Neural cell (in vitro differentiated cells): ENCODE results near the gene GNG13. TPM values are rescaled to one million over a fixed set of nuclear protein-coding genes. Genes with fewer than 3 reads are reported as not detected.
"Not testable (repeated sequence)": the region's sequence is repeated elsewhere in the genome, so short reads cannot be mapped to it uniquely, and the experiment has no call there.

Experiments
- H2AFZ ChIP-seq: fragments of 200-600, 300-800 bp; sonication (generic), shearing (Covaris generic); 2 replicates; pipeline ENCODE4 v1.6.0; 2014; ENCODE audit warnings: low read depth, mild to moderate bottlenecking, antibody characterized with exemption, low read length, moderate library complexity
- H3F3A ChIP-seq: fragments of 200-600 bp; shearing (Covaris generic); 2 replicates; pipeline ENCODE4 v1.6.1; 2016; ENCODE audit warnings: mild to moderate bottlenecking, moderate library complexity, mixed read lengths, antibody characterized with exemption, low read length; ENCODE audit not compliant: insufficient read depth, poor library complexity, severe bottlenecking
- H3K27ac ChIP-seq: fragments of 200-600, 300-800 bp; sonication (generic), shearing (Covaris generic); 2 replicates; pipeline ENCODE4 v1.5.1; 2014; ENCODE audit warnings: mild to moderate bottlenecking, low read length, moderate library complexity
- H3K27me3 ChIP-seq: fragments of 300-800, 200-600 bp; sonication (generic), shearing (Covaris generic); 2 replicates; pipeline ENCODE4 v1.6.0; 2014; ENCODE audit warnings: mild to moderate bottlenecking, low read depth, low read length, moderate library complexity; ENCODE audit not compliant: insufficient read depth
- H3K36me3 ChIP-seq: fragments of 300-800, 200-600 bp; sonication (generic), shearing (Covaris generic); 2 replicates; pipeline ENCODE4 v1.5.1; 2014; ENCODE audit warnings: mild to moderate bottlenecking, antibody characterized with exemption, low read length, moderate library complexity; ENCODE audit not compliant: insufficient read depth
- H3K4me2 ChIP-seq: fragments of 300-800, 200-600 bp; sonication (generic), shearing (Covaris generic); 2 replicates; pipeline ENCODE4 v1.6.0; 2014; ENCODE audit warnings: mild to moderate bottlenecking, low read length
- H3K4me3 ChIP-seq: fragments of 300-800, 200-600 bp; sonication (generic), shearing (Covaris generic); 2 replicates; pipeline ENCODE4 v1.5.1; 2014; ENCODE audit warnings: mild to moderate bottlenecking, low read length, moderate library complexity
- H3K79me2 ChIP-seq: fragments of 200-600 bp; shearing (Covaris generic); replicated peaks from 2 replicates; pipeline ENCODE4 v1.6.0; 2014; ENCODE audit warnings: mild to moderate bottlenecking, low read length, moderate library complexity; ENCODE audit not compliant: insufficient read depth
- H3K9ac ChIP-seq: fragments of 300-800, 200-600 bp; sonication (generic), shearing (Covaris generic); 2 replicates; pipeline ENCODE4 v1.6.1; 2016; ENCODE audit warnings: mild to moderate bottlenecking, low read length, mixed read lengths
- H3K9me2 ChIP-seq: fragments of 200-600 bp; shearing (Covaris generic); 2 replicates; pipeline ENCODE4 v1.6.1; 2016; ENCODE audit warnings: mild to moderate bottlenecking, low read length, mixed read lengths; ENCODE audit not compliant: insufficient read depth
- H3K9me3 ChIP-seq: fragments of 200-600, 300-800 bp; sonication (generic), shearing (Covaris generic); 2 replicates; pipeline ENCODE4 v1.6.1; 2016; ENCODE audit warnings: mild to moderate bottlenecking, mixed run types, low read length, moderate library complexity, mixed read lengths
- H4K20me1 ChIP-seq: fragments of 200-600 bp; shearing (Covaris generic); 2 replicates; pipeline ENCODE4 v1.6.1; 2016; ENCODE audit warnings: mild to moderate bottlenecking, mixed run types; ENCODE audit not compliant: insufficient read depth
- EP300 ChIP-seq: fragments of 450-650 bp; conservative IDR thresholded peaks from 2 replicates; pipeline ENCODE4 v1.6.1; 2014; ENCODE audit warnings: antibody characterized with exemption, mild to moderate bottlenecking, moderate library complexity; ENCODE audit not compliant: poor library complexity, severe bottlenecking
- EZH2 ChIP-seq: fragments of 200-600, 300-800 bp; shearing (Covaris generic), sonication (generic); IDR thresholded peaks from 2 replicates; pipeline ENCODE4 v1.6.1; 2014; ENCODE audit warnings: antibody characterized with exemption, low read length, borderline replicate concordance, mild to moderate bottlenecking; ENCODE audit not compliant: insufficient read depth, poor library complexity, severe bottlenecking
- MXI1 ChIP-seq: fragments of 450-650 bp; conservative IDR thresholded peaks from 2 replicates; pipeline ENCODE4 v1.6.1; 2014; ENCODE audit warnings: antibody characterized with exemption, mild to moderate bottlenecking; ENCODE audit not compliant: poor library complexity, severe bottlenecking
- POLR2AphosphoS5 ChIP-seq: IDR thresholded peaks from 2 replicates; pipeline ENCODE4 v1.6.1; 2012
- RAD21 ChIP-seq: fragments of 450-650 bp; conservative IDR thresholded peaks from 2 replicates; pipeline ENCODE4 v1.6.1; 2014; ENCODE audit warnings: antibody characterized with exemption, mild to moderate bottlenecking, moderate library complexity
- SMC3 ChIP-seq: fragments of 450-650 bp; conservative IDR thresholded peaks from 2 replicates; pipeline ENCODE4 v1.6.1; 2014; ENCODE audit warnings: antibody characterized with exemption, mild to moderate bottlenecking, moderate library complexity; ENCODE audit not compliant: poor library complexity
- TAF1 ChIP-seq: IDR thresholded peaks from 2 replicates; pipeline ENCODE4 v1.6.1; 2012; ENCODE audit warnings: low read depth
- polyA plus RNA-seq: library from polyadenylated mRNA; depleted of rRNA; stranded (reverse); fragments of >200 nt; gene quantifications from 2 replicates; pipeline ENCODE4 v1.2.3, GENCODE V29; 2014
- TF ChIP-seq, protein P1 (sequence below): fragments of 450-650 bp; IDR thresholded peaks from 2 replicates; pipeline ENCODE4 v1.5.1; 2014; ENCODE audit warnings: antibody characterized with exemption, mild to moderate bottlenecking, moderate library complexity; ENCODE audit not compliant: poor library complexity, severe bottlenecking
- TF ChIP-seq, protein P2 (sequence below): IDR thresholded peaks from 2 replicates; pipeline ENCODE4 v1.6.1; 2012; ENCODE audit warnings: borderline replicate concordance

The GNG13 gene
- polyA plus RNA-seq, 1 donor from 2014 or later: not detected

DNA sequence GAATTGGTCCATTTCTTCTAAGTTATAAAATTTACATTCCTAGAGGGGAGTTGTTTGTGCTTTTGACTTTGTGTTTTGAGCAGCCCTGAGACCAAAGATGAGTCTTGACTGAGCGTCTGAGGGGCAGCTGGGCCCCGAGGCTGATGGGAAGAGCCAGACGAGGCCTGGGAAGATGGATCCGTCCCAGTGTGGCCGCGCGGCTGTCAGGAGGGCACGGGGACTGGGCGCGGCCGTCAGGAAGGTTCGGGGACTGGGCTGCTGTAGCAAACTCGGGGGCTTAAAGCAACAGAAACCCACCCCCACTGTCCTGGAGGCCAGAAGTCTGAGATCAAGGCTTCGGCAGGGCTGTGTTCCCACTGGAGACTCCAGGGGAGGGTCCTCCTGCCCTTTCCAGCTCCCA lies 38.2 kb upstream of the GNG13 start:
- H3K9ac ChIP-seq: no peak overlapping the region
- TF ChIP-seq EP300 (no peak), SMC3 (no peak), MXI1 (no peak), RAD21 (no peak), EZH2 (no peak), POLR2AphosphoS5 (no peak), TAF1 (no peak)
- TF ChIP-seq, protein P1, sequence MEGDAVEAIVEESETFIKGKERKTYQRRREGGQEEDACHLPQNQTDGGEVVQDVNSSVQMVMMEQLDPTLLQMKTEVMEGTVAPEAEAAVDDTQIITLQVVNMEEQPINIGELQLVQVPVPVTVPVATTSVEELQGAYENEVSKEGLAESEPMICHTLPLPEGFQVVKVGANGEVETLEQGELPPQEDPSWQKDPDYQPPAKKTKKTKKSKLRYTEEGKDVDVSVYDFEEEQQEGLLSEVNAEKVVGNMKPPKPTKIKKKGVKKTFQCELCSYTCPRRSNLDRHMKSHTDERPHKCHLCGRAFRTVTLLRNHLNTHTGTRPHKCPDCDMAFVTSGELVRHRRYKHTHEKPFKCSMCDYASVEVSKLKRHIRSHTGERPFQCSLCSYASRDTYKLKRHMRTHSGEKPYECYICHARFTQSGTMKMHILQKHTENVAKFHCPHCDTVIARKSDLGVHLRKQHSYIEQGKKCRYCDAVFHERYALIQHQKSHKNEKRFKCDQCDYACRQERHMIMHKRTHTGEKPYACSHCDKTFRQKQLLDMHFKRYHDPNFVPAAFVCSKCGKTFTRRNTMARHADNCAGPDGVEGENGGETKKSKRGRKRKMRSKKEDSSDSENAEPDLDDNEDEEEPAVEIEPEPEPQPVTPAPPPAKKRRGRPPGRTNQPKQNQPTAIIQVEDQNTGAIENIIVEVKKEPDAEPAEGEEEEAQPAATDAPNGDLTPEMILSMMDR: no peak
- TF ChIP-seq, protein P2, sequence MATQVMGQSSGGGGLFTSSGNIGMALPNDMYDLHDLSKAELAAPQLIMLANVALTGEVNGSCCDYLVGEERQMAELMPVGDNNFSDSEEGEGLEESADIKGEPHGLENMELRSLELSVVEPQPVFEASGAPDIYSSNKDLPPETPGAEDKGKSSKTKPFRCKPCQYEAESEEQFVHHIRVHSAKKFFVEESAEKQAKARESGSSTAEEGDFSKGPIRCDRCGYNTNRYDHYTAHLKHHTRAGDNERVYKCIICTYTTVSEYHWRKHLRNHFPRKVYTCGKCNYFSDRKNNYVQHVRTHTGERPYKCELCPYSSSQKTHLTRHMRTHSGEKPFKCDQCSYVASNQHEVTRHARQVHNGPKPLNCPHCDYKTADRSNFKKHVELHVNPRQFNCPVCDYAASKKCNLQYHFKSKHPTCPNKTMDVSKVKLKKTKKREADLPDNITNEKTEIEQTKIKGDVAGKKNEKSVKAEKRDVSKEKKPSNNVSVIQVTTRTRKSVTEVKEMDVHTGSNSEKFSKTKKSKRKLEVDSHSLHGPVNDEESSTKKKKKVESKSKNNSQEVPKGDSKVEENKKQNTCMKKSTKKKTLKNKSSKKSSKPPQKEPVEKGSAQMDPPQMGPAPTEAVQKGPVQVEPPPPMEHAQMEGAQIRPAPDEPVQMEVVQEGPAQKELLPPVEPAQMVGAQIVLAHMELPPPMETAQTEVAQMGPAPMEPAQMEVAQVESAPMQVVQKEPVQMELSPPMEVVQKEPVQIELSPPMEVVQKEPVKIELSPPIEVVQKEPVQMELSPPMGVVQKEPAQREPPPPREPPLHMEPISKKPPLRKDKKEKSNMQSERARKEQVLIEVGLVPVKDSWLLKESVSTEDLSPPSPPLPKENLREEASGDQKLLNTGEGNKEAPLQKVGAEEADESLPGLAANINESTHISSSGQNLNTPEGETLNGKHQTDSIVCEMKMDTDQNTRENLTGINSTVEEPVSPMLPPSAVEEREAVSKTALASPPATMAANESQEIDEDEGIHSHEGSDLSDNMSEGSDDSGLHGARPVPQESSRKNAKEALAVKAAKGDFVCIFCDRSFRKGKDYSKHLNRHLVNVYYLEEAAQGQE: no peak
- H2AFZ ChIP-seq: no peak overlapping the region
- no peaks in the 10 kb centered on the region for H3K36me3 ChIP-seq
- no peaks in the 10 kb centered on the region for H3K9me2 ChIP-seq
- H3K27ac ChIP-seq: no peak overlapping the region
- no peaks in the 10 kb centered on the region for H4K20me1 ChIP-seq
- H3K9me3 ChIP-seq: peaks cover 12% of the 10 kb centered on the region
- no peaks in the 10 kb centered on the region for H3F3A ChIP-seq
- no peaks in the 10 kb centered on the region for H3K79me2 ChIP-seq
- no peak overlapping the region for H3K4me2 ChIP-seq
- no peak overlapping the region for H3K4me3 ChIP-seq
- H3K27me3 ChIP-seq: no peaks in the 10 kb centered on the region

DNA sequence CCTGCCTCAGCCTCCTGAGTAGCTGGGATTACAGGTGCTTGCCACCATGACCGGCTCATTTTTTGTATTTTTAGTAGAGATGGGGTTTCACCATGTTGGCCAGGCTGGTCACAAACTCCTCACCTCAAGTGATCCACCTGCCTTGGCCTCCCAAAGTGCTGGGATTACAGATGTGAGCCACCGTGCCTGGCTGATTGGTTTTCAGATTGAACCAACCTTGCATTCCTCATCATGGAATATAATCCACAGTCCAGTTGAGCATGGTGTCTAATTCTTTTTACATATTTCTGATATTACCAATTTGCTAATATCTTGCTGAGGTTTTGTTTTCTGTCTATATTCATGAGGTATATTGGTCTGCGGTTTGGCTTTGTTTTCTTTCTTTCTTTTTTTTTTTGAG lies 36.3 kb upstream of the GNG13 start:
- not testable (repeated sequence) for H3K27me3 ChIP-seq, H3K9me2 ChIP-seq, H3F3A ChIP-seq, H3K27ac ChIP-seq, H4K20me1 ChIP-seq, H3K79me2 ChIP-seq, H3K4me3 ChIP-seq, H3K9ac ChIP-seq, H2AFZ ChIP-seq, H3K4me2 ChIP-seq, H3K36me3 ChIP-seq
- H3K9me3 ChIP-seq: peaks cover 12% of the 10 kb centered on the region

DNA sequence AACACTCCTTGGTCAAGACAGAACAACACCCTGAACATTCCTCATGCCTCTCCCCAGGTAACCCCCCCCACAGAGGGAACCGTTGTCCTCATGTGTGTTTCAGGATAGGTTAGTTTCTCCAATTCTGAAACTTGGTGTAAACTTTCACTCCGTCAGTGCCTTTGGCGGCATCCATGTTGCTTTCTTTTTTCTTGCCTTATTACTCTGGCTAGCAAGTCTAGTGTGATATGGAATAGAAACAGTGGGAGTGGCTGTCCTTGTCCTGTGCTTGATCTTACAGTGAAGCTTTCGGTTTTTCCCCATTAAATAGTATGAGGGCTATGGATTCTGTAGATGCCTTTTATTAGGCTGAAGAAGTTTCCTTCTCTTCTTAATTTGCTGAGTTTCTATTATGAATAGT lies 35.7 kb upstream of the GNG13 start:
- no peaks in the 10 kb centered on the region for H4K20me1 ChIP-seq
- H3K36me3 ChIP-seq: no peaks in the 10 kb centered on the region
- H3K79me2 ChIP-seq: no peaks in the 10 kb centered on the region
- no peak overlapping the region for H3K9ac ChIP-seq
- no peaks in the 10 kb centered on the region for H3K9me2 ChIP-seq
- H3K4me2 ChIP-seq: no peak overlapping the region
- no peaks in the 10 kb centered on the region for H3K27me3 ChIP-seq
- H3K9me3 ChIP-seq: peaks cover 12% of the 10 kb centered on the region
- H2AFZ ChIP-seq: no peak overlapping the region
- H3F3A ChIP-seq: no peaks in the 10 kb centered on the region
- no peak for TF ChIP-seq MXI1
- TF ChIP-seq SMC3: no peak
- TF ChIP-seq TAF1: no peak
- no peak for TF ChIP-seq RAD21
- no peak overlapping the region for H3K4me3 ChIP-seq
- H3K27ac ChIP-seq: no peak overlapping the region
